GM21515 (cell line): Measurements from ENCODE around the gene SUGP1.
"Not testable (repeated sequence)": the region's sequence is repeated elsewhere in the genome, so short reads cannot be mapped to it uniquely, and the experiment has no call there.

Experiments used
- ATAC-seq: cut with Tn5 transposase; IDR thresholded peaks from one replicate; pipeline ENCODE4 v1.9.1; 2021; ENCODE audit not compliant: unreplicated experiment

SUGP1 gene, protein sequence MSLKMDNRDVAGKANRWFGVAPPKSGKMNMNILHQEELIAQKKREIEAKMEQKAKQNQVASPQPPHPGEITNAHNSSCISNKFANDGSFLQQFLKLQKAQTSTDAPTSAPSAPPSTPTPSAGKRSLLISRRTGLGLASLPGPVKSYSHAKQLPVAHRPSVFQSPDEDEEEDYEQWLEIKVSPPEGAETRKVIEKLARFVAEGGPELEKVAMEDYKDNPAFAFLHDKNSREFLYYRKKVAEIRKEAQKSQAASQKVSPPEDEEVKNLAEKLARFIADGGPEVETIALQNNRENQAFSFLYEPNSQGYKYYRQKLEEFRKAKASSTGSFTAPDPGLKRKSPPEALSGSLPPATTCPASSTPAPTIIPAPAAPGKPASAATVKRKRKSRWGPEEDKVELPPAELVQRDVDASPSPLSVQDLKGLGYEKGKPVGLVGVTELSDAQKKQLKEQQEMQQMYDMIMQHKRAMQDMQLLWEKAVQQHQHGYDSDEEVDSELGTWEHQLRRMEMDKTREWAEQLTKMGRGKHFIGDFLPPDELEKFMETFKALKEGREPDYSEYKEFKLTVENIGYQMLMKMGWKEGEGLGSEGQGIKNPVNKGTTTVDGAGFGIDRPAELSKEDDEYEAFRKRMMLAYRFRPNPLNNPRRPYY

DNA sequence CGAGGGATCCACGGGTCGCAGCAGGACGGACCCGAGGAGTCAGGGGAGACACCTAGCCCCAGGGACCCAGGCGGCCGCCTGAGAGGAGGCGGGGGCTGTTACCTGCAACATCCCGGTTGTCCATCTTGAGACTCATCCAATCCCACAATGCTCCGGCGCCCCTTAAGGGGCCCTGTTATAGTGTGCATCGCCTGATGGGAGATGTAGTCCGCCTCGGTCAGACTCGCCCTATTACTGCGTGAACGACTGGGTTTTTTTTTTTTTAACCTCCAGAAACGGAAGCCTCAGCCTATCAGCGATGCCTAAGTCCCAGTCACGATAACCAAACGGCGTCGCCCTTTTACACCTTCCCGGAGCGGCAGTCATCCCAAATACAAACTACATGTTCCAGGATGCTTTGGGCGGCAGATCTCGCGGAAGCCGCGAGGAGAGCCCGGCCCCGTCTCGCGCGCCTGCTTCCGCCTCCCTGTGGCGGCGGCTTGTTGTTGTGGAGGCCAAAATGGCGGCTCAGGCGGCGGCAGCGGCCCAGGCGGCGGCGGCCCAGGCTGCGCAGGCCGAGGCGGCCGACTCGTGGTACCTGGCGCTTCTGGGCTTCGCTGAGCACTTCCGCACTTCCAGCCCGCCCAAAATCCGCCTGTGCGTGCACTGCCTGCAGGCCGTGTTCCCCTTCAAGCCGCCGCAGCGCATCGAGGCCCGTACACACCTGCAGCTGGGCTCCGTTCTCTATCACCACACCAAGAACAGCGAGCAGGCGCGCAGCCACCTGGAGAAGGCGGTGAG lies at the start of gene SUGP1, which contains the start of gene MAU2:
SUGP1 (minus strand) TSS at position 149 of the 780 bp plus-strand sequence; CDS start at position 136, 13 bp downstream.
MAU2 (plus strand) TSS at position 469 of the 780 bp plus-strand sequence; CDS start at position 500, 31 bp downstream.
- ATAC-seq: peak; percentile 88

DNA sequence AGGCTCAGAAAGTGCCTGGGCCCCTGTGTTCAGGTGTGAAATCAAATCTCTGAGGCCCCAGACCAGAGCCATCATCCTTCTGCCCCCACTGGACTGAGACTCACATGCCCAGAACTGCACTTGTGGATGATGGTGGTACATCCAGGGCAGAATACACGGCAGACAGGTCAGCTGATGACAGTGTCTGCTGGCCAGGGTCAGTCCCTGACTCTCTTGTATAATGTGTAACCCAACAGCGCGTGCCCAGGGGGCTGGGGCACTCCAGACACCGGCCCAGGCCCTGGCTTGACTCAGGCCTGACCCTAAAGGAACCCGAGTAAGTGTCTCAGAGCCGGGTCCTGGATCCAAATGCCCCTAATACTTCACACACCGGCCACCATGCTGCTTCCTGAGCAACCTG lies 47.8 kb upstream of the SUGP1 start:
- no peak for ATAC-seq

DNA sequence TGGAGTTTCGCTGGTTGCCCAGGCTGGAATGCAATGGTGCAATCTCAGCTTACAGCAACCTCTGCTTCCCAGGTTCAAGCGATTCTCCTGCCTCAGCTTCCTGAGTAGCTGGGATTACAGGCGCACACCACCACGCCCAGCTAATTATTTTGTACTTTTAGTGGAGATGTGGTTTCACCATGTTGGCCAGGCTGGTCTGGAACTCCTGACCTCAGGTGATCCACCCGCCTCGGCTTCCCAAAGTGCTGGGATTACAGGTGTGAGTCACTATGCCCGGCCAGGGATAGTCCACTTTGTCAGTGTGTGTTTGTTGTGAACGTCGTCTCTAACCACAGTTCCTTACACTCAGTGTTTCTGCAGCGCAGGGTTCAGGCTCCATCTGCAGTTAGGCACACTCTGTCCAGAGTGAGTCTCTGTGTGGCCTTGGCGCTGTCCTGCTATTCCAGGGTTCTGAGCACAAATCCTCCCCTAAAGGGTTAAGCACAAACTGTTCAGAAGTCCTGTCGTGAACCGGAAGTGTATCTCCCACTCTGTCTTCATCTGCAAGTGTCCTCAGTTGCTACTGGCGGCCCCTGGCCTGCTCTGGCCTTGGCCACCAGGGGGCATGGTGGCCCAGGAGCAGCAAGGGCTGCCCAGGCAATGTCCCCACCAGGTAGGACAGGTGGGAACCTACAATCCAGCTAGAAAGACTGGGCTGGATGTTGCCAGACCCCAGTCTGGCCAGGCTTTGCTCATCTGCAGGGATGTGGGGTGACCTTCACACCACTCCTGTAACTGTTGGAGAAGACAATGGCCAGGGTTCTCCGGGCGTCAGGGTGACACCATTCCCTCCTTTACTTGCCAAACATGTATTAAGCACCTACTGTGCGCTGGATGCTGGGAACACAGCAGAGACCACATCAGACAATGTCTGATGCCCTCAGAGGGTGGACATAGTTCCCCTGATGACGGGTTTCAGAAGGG lies 46.4 kb upstream of the SUGP1 start:
- ATAC-seq: peak; percentile 73

DNA sequence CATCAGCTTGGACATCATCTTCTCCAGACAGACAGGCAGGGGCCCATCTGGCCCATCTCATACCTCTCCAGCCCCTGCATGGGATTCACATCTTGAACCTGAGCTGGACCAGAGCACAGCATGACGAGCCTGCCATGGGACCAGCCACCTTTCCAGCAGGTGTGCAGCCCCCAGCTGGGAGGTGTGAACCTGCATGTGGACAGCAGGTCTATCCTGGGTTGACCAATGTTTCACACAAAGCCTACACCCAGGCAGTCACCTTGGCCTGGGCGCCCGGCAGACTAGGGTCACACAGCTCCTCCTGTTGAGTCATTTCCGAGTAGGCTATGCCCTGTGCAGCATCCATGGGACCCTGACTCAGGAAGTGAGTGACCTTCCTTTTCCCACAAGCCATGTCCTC lies 41.8 kb upstream of the SUGP1 start:
- no peak for ATAC-seq

DNA sequence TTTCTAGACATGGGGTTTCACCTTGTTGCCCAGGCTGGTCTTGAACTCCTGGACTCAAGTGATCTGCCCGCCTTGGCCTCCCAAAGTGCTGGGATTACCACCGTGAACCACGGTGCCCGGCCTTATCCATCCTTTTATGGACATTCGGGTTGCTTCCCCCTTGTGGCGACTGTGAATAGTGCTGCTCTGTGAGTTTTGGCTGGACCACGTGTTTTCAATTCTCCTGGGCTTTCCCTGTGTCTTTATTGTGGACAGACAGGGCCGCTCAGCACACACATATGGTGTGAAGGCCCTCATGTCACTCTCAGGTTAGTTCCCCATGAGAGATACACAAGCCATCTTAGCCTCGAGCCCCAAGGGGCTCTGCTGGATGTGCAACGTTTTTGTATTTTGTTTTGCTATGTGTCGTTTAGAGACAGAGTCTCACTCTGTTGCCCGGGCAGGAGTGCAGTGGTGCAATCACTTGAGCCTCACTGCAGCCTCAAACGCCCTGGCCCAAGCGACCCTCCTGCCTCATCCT lies 40.8 kb upstream of the SUGP1 start:
- no peak for ATAC-seq

DNA sequence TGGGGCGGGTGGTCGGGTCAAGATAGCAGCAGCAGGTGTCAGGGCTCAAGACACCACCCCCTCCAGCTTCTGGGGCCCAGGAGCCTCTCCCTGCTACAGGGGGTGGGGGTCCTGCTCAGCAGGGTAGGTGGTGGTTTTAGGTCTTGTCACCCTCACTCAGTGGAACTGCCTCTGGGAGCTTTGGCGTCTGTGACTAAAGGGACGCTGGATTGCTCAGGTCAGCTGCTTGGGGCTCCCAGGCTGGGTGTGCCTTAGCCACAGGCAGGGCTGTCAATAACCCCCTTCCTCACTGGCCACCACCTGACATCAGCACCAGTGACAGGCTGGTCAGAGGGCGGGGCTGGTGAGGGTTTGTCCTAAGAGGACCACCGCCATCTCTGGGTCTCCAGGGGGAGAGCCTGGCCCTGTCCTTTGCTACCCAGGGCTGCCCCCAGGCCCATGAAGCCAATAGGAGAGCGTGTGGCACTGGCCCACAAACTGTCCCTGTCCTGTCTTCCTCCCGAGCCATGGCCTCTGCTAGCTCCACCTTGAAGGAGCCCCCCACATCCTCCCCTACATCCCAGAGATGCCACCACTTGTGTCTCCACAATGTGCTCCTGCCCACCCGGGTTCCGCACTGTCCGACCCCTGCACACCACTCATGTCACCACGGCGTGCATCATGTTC lies 36.7 kb upstream of the SUGP1 start:
- no peak for ATAC-seq

DNA sequence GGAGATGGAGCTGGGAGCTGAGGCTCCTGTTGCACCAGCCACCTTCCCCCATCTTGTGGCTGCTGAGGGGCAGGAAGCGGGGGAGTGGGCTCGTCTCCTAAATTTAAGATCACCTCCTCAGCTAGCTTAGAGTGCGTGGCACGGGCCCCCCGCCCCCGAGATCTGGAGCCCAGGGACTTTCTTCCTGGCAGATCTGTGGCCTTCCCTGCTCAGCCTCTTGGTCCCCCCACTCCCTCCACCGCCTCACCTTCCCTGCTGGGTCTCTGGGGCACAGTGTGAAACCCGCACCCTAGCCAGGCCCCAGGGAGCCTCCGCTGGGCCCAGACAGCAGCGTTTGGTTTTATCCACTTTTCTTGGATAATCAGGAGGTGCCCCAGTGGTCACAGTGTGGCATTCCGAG lies 36.2 kb upstream of the SUGP1 start:
- no peak for ATAC-seq

DNA sequence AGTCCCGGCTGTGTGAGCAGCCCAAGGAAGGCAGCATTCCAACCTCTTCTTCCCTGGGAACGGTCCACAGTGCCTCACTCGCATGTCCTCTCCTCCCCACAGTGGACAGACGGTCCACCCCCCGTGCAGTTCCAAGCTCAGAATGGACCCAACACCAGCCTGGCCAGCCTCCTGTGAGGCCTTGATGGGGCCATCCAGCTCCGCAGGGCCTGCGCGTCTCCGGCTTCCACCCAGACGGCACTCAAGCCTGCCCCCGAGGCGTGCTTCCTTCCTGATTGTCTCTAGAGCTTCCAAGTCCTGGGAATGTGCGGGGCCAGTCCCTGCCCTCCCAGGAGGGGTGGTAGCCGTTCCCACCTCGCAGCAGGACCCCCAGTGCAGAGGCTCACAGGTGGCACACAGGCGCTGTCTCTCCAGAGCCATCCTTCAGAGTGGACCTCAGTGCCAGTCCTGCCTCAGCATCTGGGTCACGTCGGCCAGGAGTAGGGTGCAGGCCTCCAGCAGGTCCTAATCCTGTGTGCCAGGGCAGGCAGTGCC lies 35.4 kb upstream of the SUGP1 start:
- ATAC-seq: no peak

DNA sequence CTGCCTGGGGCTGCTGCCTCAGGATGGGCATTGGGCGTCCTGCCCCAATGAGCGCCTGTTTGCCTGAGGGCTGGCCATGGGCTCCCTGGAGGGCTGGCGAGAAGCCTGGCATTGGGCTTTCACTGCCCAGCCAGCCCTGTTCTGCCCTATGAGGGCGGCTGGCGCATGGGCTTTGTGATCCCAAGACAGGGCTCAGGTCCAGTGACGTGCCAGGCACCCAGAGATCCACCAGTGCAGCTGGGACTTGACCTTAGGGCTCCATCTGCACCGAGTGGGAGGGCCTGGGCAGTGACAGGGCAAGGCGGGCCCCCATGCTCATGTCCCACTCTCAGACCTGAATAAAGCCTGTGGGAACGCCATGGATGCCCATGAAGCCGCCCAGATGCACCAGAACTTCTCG lies 34.6 kb upstream of the SUGP1 start:
- ATAC-seq: no peak

DNA sequence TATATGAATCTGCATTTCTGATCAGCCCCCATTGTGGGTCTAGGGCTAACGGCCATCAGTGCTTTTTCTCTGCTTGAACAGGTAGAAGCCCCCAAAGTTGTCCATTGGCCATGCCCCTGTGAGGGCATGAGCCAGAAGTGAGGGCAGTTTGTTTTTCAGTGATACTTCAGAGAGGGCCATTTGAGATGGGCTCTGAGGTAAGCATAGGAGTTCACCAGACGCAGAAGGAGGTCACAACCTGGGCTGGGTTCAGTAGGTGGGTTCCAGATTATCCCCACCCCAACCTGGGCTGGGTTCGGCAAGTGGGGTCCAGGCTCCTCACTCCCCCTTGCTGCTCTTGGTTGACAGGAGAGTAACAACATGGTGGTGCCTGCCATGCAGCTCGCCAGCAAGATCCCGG lies 33.7 kb upstream of the SUGP1 start:
- no peak for ATAC-seq

DNA sequence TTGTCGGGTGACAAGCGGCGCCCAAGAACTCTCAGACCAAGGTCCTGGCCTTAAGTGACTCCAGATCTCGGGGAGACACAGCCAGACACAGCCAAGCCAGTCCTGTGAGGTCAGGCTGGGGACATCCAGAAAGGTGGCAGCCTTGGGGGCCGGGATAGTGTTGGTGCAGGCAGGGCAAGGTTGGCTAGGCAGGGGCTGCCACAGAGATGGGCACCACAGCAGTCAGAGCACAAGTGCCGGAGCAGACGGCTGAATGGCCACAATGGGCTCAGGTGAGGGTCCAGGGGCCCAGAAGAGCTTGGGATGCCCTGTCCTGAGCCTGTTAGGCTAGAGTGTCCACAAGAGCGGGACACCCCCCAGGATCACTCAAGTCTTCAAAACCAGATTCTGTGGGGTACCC lies 32.5 kb upstream of the SUGP1 start:
- ATAC-seq: no peak

DNA sequence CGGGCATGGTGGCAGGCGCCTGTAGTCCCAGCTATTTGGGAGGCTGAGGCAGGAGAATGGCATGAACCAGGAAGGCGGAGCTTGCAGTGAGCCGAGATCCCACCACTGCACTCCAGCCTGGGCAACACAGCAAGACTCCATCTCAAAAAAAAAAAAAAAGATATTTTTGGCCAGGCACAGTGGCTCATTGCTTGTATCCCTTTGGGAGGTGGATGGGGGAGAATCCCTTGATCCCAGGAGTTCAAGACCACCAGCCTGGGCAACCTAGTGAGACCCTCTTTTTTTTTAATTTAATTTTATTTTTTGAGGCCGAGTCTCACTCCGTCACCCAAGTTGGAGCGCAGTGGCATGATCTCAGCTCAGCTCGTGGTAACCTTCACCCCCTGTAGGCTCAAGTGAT lies 30.4 kb upstream of the SUGP1 start:
- not testable (repeated sequence) for ATAC-seq

DNA sequence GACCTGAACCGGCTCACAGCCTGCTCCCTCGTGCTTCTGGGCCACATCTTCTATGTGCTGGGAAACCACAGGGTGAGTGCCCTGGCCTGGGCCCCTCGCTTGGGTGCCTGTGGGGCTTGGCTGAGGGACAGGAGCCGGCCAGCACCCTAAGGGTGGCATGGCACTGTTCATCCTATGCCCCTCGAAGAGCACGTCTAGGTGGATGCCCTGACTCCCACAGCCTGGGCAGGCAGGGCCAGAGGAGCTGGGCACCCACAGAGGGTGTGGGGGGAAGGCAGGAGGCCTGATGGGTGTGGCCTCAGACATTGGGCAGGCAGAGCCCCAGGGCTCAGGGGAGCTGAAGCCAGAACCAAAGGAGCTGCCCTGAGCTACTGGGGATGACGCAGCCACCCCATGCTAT lies 29.1 kb upstream of the SUGP1 start:
- ATAC-seq: no peak

DNA sequence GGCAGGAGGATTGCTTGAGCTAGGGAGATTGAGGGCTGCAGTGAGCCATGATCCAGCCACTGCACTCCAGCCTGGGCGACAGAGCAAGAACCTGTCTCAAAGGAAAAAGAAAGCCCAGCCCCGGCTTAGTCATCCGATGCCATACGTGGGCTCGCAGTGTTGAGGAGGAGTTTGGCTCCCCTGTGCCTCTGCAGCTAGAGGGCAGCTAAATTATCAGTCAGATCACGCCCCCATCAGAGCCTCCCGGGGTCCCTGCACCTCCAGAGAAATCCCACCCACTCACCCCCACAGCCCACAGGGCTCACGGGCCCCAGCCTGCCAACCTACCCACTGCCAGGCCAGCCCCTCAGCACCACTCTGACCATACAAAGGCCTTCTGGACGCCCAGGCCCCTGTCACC lies 28.0 kb upstream of the SUGP1 start:
- ATAC-seq: no peak

DNA sequence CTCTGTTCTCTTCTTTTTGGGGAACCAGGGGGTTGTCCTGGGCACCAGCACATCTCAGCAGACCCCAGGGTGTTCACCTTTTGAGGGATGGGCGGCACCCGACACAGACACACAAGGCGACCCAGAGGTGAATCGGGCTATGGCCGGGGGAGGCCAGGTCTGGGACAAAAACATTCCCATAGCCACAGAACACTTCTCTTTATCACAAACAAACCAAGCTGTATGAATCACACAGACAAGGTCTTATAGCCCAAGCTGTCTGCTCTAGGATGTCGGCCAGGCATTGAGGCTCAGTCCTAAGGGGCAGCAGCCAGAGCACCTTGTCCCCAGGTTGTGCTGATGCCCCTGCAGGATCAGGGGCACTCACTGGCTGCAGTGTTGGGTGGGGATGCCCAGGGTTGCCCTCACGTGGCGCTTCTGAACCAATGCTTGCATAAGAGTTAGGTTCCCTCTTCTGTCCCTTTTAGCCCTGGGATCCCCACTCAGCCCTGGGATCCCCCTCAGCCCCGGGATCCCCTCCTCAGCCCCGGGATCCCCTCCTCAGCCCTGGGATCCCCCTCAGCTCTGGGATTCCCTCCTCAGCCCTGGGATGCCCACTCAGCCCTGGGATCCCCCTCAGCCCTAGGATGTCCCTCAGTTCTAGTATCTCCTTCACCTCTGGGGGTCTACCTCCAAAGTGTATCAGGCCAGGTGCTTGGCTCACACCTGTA lies 27.2 kb upstream of the SUGP1 start:
- no peak for ATAC-seq

DNA sequence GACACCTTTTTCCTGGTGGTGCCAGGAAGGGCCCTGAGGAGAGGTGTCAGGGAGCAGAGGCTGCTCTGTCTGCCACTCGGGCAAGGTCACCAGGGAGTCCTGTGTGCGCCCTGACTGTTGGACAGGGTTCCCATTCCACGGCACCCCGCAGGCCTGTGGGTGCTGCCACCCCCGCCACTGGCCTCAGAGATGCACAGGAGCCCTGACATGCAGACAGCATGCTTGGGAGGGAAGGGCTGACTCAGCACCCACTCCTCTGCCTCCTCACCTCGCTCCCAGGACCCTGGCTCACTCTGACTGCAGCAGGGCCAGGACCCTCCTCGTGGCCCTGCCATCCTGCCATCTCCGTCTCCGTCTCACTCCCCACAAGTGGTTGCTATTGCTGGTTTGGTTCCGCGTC lies 25.7 kb upstream of the SUGP1 start:
- ATAC-seq: no peak

DNA sequence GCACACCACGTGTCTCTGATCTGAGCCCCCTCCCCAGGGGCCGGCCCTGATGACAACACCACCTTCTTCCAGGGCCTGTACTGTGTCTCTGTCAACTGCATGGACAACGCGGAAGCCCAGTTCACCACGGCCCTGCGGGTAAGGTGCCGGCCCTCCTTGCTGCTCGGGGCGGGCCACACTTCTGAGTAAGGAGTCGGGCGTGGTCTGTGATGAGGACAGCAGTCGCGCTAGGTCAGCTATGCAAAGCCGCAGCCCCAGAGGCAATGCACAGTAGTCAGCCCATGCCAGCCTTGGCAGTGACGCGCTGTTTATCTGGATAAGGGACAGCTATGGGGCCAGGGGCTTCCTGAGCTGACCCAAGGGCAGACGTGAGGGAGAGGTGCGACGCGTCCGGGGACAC lies 24.9 kb upstream of the SUGP1 start:
- ATAC-seq: no peak

DNA sequence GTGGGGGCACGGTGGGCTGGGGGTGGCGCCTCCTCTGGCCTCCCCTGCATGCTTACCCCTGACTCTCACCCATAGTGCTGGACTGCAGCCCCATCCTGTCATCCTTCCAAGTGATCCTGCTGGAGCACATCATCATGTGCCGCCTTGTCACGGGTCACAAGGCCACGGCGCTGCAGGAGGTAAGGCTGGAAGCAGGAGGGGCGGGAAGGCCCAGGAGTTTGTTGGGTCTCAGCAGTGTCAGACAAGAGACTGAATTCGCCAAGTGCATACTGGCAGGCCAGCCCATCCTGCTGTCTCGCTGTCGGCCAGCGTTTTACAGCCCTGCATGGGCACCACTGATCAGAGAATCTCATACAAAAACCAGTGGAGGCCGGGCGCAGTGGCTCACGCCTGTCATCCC lies 23.5 kb upstream of the SUGP1 start:
- no peak for ATAC-seq

DNA sequence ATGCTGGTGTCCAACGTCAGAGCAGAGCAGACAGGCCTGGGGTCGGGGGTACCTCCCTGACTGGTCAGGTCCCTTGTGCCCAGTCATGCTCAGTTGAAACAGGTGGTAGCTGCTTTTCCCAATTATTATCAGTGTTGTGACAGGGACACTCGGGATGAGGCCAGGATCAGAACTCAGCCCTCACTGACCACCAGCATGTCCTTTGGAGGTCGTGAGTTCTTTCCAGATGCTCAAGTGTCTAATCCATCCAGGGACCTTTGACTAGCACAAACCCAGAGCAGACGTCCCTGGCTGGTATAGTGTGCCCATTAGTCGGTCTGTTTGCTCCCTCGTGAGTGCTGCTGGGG lies 22.7 kb upstream of the SUGP1 start:
- ATAC-seq: no peak
